Activated CD4-positive, alpha-beta T cell treated with anti-CD3 and anti-CD28 coated beads for 48 hours (primary cell): ENCODE results near the gene SLC6A11.

Experiments
- DNase-seq: peaks from one replicate; pipeline ENCODE4 v3.0.0-alpha.2; 2020

The SLC6A11 gene

GRCh38 chr3:10890665-10891064, 74.6 kb downstream of the SLC6A11 start:
- no peak for DNase-seq

DNA sequence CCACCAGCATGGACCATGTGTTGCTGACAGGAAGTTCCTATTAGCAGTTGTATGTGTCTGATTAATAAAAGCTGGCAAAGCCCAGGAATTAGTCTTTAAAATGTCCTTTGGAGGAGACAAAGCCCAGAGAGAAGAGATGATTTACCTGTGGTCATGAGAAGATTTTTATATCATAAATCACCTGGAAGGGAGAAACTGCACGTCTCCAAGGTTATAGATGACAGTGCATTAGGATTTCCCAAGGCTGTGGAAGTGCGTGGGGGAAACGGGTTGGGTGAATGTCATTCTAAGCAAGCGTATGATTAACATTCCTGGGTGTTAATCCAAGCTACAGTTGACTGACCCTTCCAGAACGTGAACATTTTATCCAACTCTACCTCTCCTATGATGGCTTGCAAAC, 76.6 kb downstream of the SLC6A11 start:
- no peak for DNase-seq

- no peak for DNase-seq
Measured at GRCh38 chr3:10901296-10901945, 85.4 kb downstream of the SLC6A11 start.

DNA sequence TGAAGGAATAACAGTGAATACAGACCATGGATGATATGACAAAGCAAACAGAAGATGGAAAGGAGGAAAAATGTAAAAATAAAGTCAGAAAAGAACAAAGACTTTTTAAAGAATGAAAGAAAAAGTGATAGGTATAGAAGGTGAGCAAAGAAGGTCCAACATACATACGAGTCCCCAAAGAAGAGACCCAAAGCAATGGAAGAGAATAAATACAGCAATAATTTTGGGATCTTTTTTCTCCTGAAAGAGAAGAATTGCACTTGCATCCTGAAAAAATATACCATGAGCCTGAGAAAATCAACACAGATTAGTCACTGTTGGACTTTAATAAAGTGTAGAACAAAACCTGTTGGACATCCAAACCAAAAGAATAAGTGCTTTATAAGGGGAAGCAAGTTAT, 91.2 kb downstream of the SLC6A11 start:
- no peak for DNase-seq

GRCh38 chr3:10910367-10910766, 94.3 kb downstream of the SLC6A11 start:
- DNase-seq = no peak

- DNase-seq = no peak
Measured at GRCh38 chr3:10911350-10912002, 95.4 kb downstream of the SLC6A11 start.

DNA sequence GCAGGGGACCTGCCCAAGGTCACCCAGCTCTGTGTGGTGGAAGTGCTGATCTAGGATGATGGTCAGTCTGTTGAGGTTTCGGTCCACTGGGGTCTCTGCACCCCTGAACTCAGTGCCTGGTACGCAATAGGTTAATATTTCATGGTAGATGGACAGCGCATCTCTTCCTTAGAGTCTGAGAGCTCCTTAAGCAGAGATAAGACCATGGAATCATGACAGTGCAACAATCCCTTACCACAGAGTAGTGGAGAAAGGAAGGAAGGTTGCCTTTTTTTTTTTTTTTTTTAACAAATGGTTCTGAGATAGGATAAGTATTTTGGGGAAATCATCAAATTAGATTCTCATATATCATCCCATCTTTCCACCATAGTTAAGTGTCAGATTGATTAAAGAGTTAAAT, 96.8 kb downstream of the SLC6A11 start:
- DNase-seq = no peak

DNA sequence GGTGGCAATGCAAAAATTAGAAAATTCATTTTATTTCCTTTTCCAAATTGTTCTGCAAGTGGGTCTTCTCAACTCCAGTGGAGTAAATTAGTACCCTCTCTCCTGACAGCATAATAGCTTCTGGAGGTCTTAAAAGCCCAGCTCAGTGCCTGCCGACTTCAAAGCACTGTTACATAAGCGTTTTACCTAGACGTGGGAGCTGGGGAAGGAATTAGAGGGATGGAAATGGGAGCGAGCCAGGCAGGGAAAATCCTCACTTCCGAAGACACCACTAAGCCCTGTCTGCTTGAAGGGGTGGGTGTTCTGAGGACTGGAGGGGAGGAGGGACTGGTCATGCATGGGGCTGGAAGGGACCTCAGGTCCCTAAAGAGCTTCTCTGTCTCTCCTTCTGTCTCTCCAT, 99.3 kb downstream of the SLC6A11 start:
- no peak for DNase-seq

DNA sequence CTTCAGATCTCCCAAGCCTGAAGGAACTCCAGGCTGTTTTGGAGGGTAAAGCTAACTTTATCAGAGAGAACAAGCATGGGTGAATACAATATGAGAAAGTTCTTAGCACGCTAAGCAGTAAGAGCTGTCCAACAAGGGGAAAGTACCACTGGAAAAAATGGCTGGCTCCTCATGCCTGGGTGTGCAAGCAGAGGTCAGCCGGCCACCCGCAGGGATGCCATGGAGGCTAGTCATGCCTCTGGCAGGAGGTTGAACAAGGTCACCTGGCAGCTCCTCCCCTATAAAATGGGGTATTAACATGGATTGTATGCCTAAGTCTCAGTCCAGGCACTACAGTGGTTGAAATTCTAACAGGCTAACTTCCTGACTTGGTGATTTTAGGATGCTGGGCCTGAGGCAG, 101.1 kb downstream of the SLC6A11 start:
- DNase-seq = no peak

DNA sequence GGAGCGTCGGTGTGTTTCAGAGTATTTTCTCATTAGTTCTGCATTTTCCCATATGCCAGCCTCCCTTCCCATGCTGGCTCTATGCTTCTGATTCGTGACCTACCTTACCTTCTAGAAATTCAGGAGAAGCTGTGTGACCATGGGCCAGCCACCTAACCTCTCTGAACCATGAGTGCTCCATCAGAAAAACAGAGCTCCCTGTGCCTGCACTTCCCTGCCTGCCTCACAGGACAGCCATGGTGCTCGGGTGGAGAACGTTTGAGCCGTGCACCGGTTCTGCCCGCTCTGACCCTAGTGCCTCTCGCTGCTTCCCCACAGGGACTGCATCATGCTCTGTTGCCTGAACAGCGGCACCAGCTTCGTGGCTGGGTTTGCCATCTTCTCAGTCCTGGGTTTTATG, 102.0 kb downstream of the SLC6A11 start:
- DNase-seq = no peak

DNA sequence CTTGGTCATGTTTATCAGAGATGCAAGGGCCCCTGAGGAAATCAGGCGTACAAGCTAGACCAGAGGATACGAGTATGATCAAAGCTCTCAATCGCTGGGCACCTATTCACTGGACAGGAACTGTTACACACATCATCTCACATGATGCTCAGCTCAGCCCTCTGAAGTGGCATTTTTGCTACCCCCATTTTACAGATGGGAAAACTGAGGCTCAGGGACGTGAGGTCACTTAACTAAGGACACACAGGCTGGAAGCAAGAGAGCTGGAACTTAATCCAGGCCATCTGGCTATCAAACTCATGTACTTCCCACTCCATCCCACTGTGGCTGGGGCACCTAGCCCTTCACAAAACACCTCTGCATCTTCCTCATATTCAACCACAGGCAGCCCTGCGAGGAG, 103.6 kb downstream of the SLC6A11 start:
- DNase-seq = no peak

GRCh38 chr3:10925436-10926255, 109.6 kb downstream of the SLC6A11 start:
- no peak for DNase-seq

DNA sequence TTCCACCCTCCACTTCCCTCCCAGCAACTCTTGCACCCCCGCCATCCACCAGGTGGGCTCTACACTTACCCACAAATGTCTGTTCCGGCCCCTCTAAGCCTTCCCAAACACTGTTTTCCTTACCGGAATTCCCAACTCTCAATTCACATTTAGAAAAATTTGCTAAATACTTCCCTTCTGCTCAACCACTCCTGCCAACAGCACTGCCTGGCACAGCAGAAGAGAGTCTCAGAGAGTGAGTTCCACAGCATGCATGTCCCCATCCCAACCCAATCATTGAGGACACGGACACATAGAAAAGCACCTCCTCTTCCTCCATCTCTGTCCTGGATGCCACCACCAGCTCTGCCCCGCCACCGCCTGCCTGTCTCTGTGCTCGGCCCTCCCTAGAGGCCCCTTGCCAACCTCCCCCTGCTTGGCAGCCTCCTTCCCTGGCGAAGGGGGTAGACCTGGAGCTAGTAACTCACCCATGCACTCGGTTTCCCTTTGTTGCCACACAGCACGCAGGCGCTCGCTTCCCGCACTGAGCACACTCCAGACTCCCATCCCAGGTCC, 110.3 kb downstream of the SLC6A11 start:
- DNase-seq = no peak

GRCh38 chr3:10926811-10927521, 110.9 kb downstream of the SLC6A11 start:
- no peak for DNase-seq

DNA sequence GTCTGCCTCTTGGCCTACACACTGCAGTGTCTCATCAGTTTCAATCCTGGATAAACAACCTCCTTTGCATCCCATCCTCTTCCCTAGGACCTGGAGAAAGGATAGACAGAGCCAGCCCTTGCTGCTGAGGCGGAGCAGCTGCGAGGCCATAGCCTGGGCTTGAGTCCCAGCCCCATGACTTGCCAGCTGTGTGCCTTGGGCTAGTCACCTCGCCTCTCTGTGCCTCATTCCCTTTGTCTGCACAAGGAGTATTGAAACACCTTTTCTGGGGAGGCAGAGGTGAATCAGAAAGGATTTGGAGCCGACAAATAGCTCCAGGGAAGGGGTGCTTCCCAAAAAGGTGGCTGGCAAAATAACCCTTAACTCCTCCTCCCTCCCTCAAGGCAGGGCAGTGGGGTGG, 111.5 kb downstream of the SLC6A11 start:
- DNase-seq = no peak

DNA sequence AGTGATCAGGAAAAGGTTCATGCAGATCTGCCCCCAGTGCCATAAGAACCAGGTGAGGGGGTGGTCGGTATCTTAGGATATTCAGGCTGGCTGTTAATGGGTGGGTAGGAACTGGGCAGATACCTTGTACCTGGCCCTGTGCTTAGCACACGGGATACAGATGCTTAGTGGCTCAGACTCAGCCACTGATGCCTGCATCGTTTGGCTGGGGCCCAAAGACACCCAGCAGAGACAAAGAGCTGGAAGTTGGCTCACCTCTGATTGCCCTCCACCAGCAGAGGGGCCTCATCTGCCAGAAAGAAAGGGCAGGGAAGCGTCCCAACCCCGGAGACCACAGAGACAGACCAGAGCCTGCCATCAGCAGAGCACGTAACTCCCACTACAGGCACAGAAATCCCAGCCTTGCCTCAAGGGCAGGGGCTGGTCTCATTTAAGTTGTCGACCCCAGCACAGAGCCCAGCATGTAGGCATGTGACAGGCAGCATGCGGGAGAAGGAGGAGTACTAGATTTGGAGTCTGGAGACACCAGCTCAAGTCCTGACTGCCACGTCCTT, 112.5 kb downstream of the SLC6A11 start:
- DNase-seq = no peak

- no peak for DNase-seq
Measured at GRCh38 chr3:10928961-10929471, 113.0 kb downstream of the SLC6A11 start.

- DNase-seq = no peak
Measured at GRCh38 chr3:10929978-10930665, 114.1 kb downstream of the SLC6A11 start.

GRCh38 chr3:10930666-10931040, 114.6 kb downstream of the SLC6A11 start:
- DNase-seq = no peak

DNA sequence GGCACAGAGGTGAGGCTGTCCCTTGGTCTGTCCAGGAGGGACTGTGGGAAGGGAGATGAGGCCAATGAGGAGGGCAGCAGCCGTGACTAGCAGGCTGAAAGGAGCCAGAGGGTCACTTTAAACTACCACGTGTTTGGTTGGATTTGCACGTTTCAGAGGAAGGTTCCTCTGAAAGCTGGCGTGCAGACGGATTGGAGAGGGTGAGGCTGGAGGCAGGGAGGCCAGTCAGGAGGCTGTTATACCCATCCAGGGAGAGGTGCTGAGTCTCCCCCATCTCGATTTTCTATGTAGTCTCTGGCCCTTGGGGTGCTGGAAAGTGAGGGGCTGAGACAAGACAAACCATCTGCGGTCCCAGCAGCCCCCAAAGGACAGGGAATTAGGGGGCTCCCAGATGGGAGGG, 116.6 kb downstream of the SLC6A11 start:
- no peak for DNase-seq

DNA sequence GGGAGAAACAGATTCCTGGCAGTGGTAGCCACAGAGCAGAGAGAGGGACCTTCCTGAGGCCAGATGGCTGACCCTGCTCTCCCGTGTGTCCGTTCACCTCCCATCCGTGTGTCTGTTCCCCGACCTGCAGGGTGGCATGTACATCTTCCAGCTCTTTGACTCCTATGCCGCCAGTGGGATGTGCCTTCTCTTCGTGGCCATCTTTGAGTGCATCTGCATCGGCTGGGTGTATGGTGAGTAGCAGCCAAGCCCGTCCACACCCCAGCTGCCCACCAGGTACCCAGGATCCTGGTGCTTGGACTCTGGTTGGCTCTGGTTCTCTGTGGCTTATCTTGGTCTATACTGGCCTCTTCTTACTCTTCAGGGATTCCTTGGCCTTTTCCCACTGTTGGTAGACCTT, 117.0 kb downstream of the SLC6A11 start:
- no peak for DNase-seq

DNA sequence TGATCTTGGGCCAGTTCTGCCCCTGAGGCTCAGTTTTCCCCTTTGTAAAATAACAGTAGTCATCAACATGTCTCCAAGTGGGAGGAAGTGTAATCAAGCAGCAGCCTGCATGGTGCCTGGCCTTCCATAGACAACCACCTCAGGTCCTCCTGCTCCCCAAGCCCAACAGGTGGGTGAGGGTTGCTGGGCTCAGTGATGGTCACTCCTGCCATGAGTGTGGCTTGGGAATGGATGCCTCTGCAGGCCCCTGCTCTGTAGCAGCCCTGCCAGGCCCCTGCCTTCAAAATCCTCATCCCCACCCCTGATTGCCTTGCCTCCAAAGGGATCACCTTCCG, 117.4 kb downstream of the SLC6A11 start:
- no peak for DNase-seq
